Breast epithelium (tissue), 3 donors: ENCODE results near the gene CAPN11.

ENCODE experiments used
- CTCF ChIP-seq, 3 donors: fragments of 450-650 bp; IDR thresholded peaks; one replicate each; pipeline ENCODE4 v1.5.1; 2016 to 2017; ENCODE audit warnings: antibody characterized with exemption in 3 of 3, mild to moderate bottlenecking in 3 of 3, moderate library complexity in 3 of 3
- POLR2AphosphoS5 ChIP-seq, 3 donors: sonication (generic); formaldehyde crosslinking; IDR thresholded peaks; one replicate each; pipeline ENCODE4 v1.6.1; 2017; ENCODE audit warnings: antibody characterized with exemption in 3 of 3

DNA sequence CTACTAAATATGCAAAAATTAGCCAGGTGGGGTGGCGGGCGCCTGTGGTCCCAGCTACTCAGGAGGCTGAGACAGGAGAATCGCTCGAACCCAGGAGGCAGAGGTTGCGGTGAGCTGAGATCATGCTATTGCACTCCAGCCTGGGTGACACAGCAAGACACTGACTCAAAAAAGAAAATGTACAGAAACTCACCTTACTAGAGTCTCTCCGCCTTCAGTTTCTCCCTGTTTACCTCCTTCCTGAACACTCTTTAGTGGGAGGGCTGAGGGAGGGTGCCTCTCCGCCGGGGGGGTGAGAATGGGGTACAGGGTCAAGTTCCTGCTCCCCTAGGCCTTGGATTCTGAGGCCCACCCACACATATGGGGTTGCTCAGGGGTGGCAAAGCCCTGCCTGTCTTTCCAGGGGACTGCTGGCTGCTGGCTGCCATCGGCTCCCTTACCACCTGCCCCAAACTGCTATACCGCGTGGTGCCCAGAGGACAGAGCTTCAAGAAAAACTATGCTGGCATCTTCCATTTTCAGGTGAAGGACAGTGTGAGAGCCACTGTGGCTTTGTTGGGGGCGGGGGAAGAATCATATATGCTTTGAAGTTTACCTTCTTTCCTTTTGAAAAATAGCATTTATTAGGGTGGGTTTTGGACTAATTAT is 13.4 kb downstream of the CAPN11 start:
- TF ChIP-seq CTCF (IDR thresholded peaks at IDR 0.05) (no peak), POLR2AphosphoS5 (IDR thresholded peaks at IDR 0.05) (no peak)
